Breast epithelium (tissue), 4 donors: ENCODE measurements around the gene LNX1. TPM values are rescaled to one million over a fixed set of nuclear protein-coding genes. Genes with fewer than 3 reads are reported as not detected.

ENCODE experiments used
- DNase-seq, 2 donors: peaks; one replicate each; pipeline ENCODE4 v3.0.0-alpha.2; 2019; ENCODE audit warnings: low spot score in 2 of 2
- H3K27ac ChIP-seq, 2 donors: fragments of 200-600 bp; sonication (generic) in 1 of 2; one replicate each; pipeline ENCODE4 v1.5.1; 2016 to 2019; ENCODE audit warnings: mild to moderate bottlenecking in 1 of 2
- H3K27me3 ChIP-seq, 2 donors: fragments of 200-600 bp; sonication (generic) in 1 of 2; one replicate each; pipeline versions ENCODE4 v1.5.1 to v1.6.0; 2017 to 2019; ENCODE audit warnings: control low read depth in 1 of 2, mild to moderate bottlenecking in 1 of 2
- H3K36me3 ChIP-seq: fragments of 200-600 bp; one replicate; pipeline ENCODE4 v1.5.1; 2019
- H3K4me1 ChIP-seq, 2 donors: fragments of 200-600 bp; sonication (generic); one replicate each; pipeline ENCODE4 v1.5.1; 2016 to 2019; ENCODE audit warnings: control low read depth in 1 of 2
- H3K4me3 ChIP-seq, 3 donors: fragments of 200-600 bp; sonication (generic); 1 replicate in 2 of 3; 2 replicates in 1 of 3; pipeline ENCODE4 v1.5.1; 2016 to 2019; ENCODE audit warnings: mild to moderate bottlenecking in 3 of 3, moderate library complexity in 2 of 3
- H3K9me3 ChIP-seq, 2 donors: fragments of 200-600 bp; sonication (generic) in 1 of 2; one replicate each; pipeline ENCODE4 v1.5.1; 2016 to 2019; ENCODE audit warnings: control low read depth in 1 of 2
- CTCF ChIP-seq, 3 donors: fragments of 450-650 bp; IDR thresholded peaks; one replicate each; pipeline ENCODE4 v1.5.1; 2016 to 2017; ENCODE audit warnings: antibody characterized with exemption in 3 of 3, mild to moderate bottlenecking in 3 of 3, moderate library complexity in 3 of 3
- POLR2A ChIP-seq: fragments of 450-650 bp; IDR thresholded peaks from one replicate; pipeline ENCODE4 v1.6.1; 2016; ENCODE audit warnings: antibody characterized with exemption, mild to moderate bottlenecking, moderate library complexity
- POLR2AphosphoS5 ChIP-seq, 3 donors: sonication (generic); formaldehyde crosslinking; IDR thresholded peaks; one replicate each; pipeline ENCODE4 v1.6.1; 2017; ENCODE audit warnings: antibody characterized with exemption in 3 of 3
- intact Hi-C: fragments of 100-400 bp; cut with DNase I; formaldehyde crosslinking; loops from one replicate; pipeline ENCODE4 v1.15.1; 2023; ENCODE audit warnings: low total_unique reads
- total RNA-seq, 3 donors: library from RNA; depleted of rRNA; stranded (reverse); fragments of >200 nt; gene quantifications; one replicate each; pipeline ENCODE4 v1.1.0, GENCODE V29; 2016

Gene LNX1
- total RNA-seq, 3 donors from 2014 or later = 19.7 to 22.6 (median 22.5) TPM

GRCh38 chr4:53573696-53574095 lies 17.6 kb downstream of the LNX1 start:
- no peaks in the 10 kb centered on the region for H3K27me3 ChIP-seq
- H3K4me3 ChIP-seq = no peak overlapping the region
- no peaks in the 10 kb centered on the region for H3K9me3 ChIP-seq
- H3K36me3 ChIP-seq = no peaks in the 10 kb centered on the region
- intact Hi-C loops = no loop called here
- H3K27ac ChIP-seq = no peak overlapping the region
- no peak for TF ChIP-seq POLR2A
- TF ChIP-seq CTCF (IDR thresholded peaks at IDR 0.05) = no peak
- TF ChIP-seq POLR2AphosphoS5 (IDR thresholded peaks at IDR 0.05) = no peak
- no peaks in the 10 kb centered on the region for H3K4me1 ChIP-seq
- no peak for DNase-seq

- intact Hi-C loops = no loop called here
- no peak overlapping the region for H3K27ac ChIP-seq
- no peaks in the 10 kb centered on the region for H3K4me1 ChIP-seq
- TF ChIP-seq POLR2AphosphoS5 (IDR thresholded peaks at IDR 0.05) = no peak
- TF ChIP-seq CTCF (IDR thresholded peaks at IDR 0.05) = no peak
- no peak for TF ChIP-seq POLR2A
- no peak overlapping the region for H3K4me3 ChIP-seq
- no peaks in the 10 kb centered on the region for H3K36me3 ChIP-seq
- H3K27me3 ChIP-seq = no peaks in the 10 kb centered on the region
- H3K9me3 ChIP-seq = no peaks in the 10 kb centered on the region
- DNase-seq = no peak
Measured at GRCh38 chr4:53572600-53572994, 18.7 kb downstream of the LNX1 start.

GRCh38 chr4:53571936-53572599 lies 19.2 kb downstream of the LNX1 start:
- no peak overlapping the region for H3K27ac ChIP-seq
- no peaks in the 10 kb centered on the region for H3K36me3 ChIP-seq
- intact Hi-C loops = no loop called here
- H3K9me3 ChIP-seq = no peaks in the 10 kb centered on the region
- no peaks in the 10 kb centered on the region for H3K27me3 ChIP-seq
- no peak overlapping the region for H3K4me3 ChIP-seq
- no peaks in the 10 kb centered on the region for H3K4me1 ChIP-seq
- TF ChIP-seq CTCF (IDR thresholded peaks at IDR 0.05) (no peak), POLR2A (no peak), POLR2AphosphoS5 (IDR thresholded peaks at IDR 0.05) (no peak)
- DNase-seq = no peak

- intact Hi-C loops = no loop called here
- no peak overlapping the region for H3K27ac ChIP-seq
- no peaks in the 10 kb centered on the region for H3K36me3 ChIP-seq
- no peaks in the 10 kb centered on the region for H3K9me3 ChIP-seq
- H3K4me1 ChIP-seq = no peaks in the 10 kb centered on the region
- no peak for DNase-seq
- no peak overlapping the region for H3K4me3 ChIP-seq
- no peak for TF ChIP-seq POLR2A
- no peak for TF ChIP-seq POLR2AphosphoS5 (IDR thresholded peaks at IDR 0.05)
- no peaks in the 10 kb centered on the region for H3K27me3 ChIP-seq
Measured at GRCh38 chr4:53563824-53564223, 27.5 kb downstream of the LNX1 start.

- no peak for TF ChIP-seq CTCF (IDR thresholded peaks at IDR 0.05)
- TF ChIP-seq POLR2A = no peak
- TF ChIP-seq POLR2AphosphoS5 (IDR thresholded peaks at IDR 0.05) = no peak
- no peak for DNase-seq
- no peaks in the 10 kb centered on the region for H3K36me3 ChIP-seq
- no peaks in the 10 kb centered on the region for H3K9me3 ChIP-seq
- no peaks in the 10 kb centered on the region for H3K27me3 ChIP-seq
- no peaks in the 10 kb centered on the region for H3K4me1 ChIP-seq
- no peak overlapping the region for H3K4me3 ChIP-seq
- H3K27ac ChIP-seq = no peak overlapping the region
- intact Hi-C loops = no loop called here
Measured at GRCh38 chr4:53562409-53562808, 28.9 kb downstream of the LNX1 start.
